VCaP (cell line): ENCODE data around the gene NDUFAF7.
"Not testable (repeated sequence)": the region's sequence is repeated elsewhere in the genome, so short reads cannot be mapped to it uniquely, and the experiment has no call there.

Source experiments
- H3K27ac ChIP-seq: fragments of 450-650 bp; 2 replicates; pipeline ENCODE4 v1.5.1; 2017
- CTCF ChIP-seq: fragments of 450-650 bp; conservative IDR thresholded peaks from 2 replicates; pipeline ENCODE4 v1.5.1; 2017; ENCODE audit warnings: mild to moderate bottlenecking, moderate library complexity

Gene NDUFAF7

GRCh38 chr2:37205689-37206341, 25.6 kb upstream of the NDUFAF7 start:
- no peak overlapping the region for H3K27ac ChIP-seq
- TF ChIP-seq CTCF, result no peak

GRCh38 chr2:37206760-37207159, 24.7 kb upstream of the NDUFAF7 start:
- not testable (repeated sequence) for H3K27ac ChIP-seq

- no peak overlapping the region for H3K27ac ChIP-seq
- no peak for TF ChIP-seq CTCF
These were observed 20.2 kb upstream of the NDUFAF7 start for GRCh38 chr2:37211212-37211611.

GRCh38 chr2:37211939-37212338, 19.5 kb upstream of the NDUFAF7 start:
- TF ChIP-seq CTCF, result no peak

GRCh38 chr2:37215250-37215649, 16.2 kb upstream of the NDUFAF7 start:
- H3K27ac ChIP-seq, result no peak overlapping the region

More at GRCh38 chr2:37211939-37212338, 19.5 kb upstream of the NDUFAF7 start:
- no peak overlapping the region for H3K27ac ChIP-seq

GRCh38 chr2:37219046-37219445, 12.4 kb upstream of the NDUFAF7 start:
- no peak for TF ChIP-seq CTCF
- H3K27ac ChIP-seq, result no peak overlapping the region; the same call in 1 of the 2 replicates

More at GRCh38 chr2:37215250-37215649, 16.2 kb upstream of the NDUFAF7 start:
- TF ChIP-seq CTCF, result no peak

GRCh38 chr2:37223131-37223530, 8.3 kb upstream of the NDUFAF7 start:
- no peak for TF ChIP-seq CTCF
- no peak overlapping the region for H3K27ac ChIP-seq

GRCh38 chr2:37224063-37224462, 7.4 kb upstream of the NDUFAF7 start:
- no peak for TF ChIP-seq CTCF
- no peak overlapping the region for H3K27ac ChIP-seq

GRCh38 chr2:37225129-37225528, 6.3 kb upstream of the NDUFAF7 start:
- H3K27ac ChIP-seq, result not testable (repeated sequence)
